ENCODE measurements around the gene RAD51B.

GRCh38 chr14:68576031-68576430 is 756.5 kb downstream of the RAD51B start:
- TF ChIP-seq EZH2phosphoT487 (IDR thresholded peaks at IDR 0.05; ENCODE audit: borderline replicate concordance): no peak
- no peak for TF ChIP-seq CTCF (IDR thresholded peaks at IDR 0.05 in 2 of 3, conservative IDR thresholded peaks at IDR 0.05 in 1 of 3; ENCODE audit: borderline replicate concordance in 1 of 3, insufficient read depth in 1 of 3, low read depth in 2 of 3, low read length in 2 of 3)
- no peak for TF ChIP-seq EZH2 (IDR thresholded peaks at IDR 0.05)
- no peak for TF ChIP-seq JUND (IDR thresholded peaks at IDR 0.05)
- no peak for TF ChIP-seq YY1 (IDR thresholded peaks at IDR 0.05; ENCODE audit: extremely low read depth, insufficient replicate concordance, low read depth, low read length)
- TF ChIP-seq POLR2AphosphoS5 (IDR thresholded peaks at IDR 0.05; ENCODE audit: low read depth, low read length): no peak
- TF ChIP-seq CEBPB (IDR thresholded peaks at IDR 0.05; ENCODE audit: low read depth): no peak
- TF ChIP-seq POLR2A (IDR thresholded peaks at IDR 0.05; ENCODE audit: borderline replicate concordance, extremely low read depth, insufficient read depth, insufficient read length): no peak
- no peak for TF ChIP-seq RAD21 (IDR thresholded peaks at IDR 0.05; ENCODE audit: low read depth)
- no peak for TF ChIP-seq ZNF274 (IDR thresholded peaks at IDR 0.05; ENCODE audit: low read depth, low read length)
- no peak for TF ChIP-seq SP1 (IDR thresholded peaks at IDR 0.05; ENCODE audit: low read depth)
- peak; percentile 58; the same call in 1 of the 2 replicates for TF ChIP-seq SIN3A (IDR thresholded peaks at IDR 0.05; ENCODE audit: low read depth)

Measured in HCT116 (cell line).